ENCODE results near the gene ACD.
"Not testable (repeated sequence)": the region's sequence is repeated elsewhere in the genome, so short reads cannot be mapped to it uniquely, and the experiment has no call there.

The ACD gene

GRCh38 chr16:67659675-67660563, at the start of gene ACD:
Gene ACD, minus strand, starts transcription at chr16:67660260. Its CDS starts 40 bp downstream, at chr16:67660220.
- peak; percentile 96 for DNase-seq

GRCh38 chr16:67709050-67709449, 49.0 kb upstream of the ACD start:
- no peak for DNase-seq

GRCh38 chr16:67708368-67708771, 48.3 kb upstream of the ACD start:
- no peak for DNase-seq

- DNase-seq: no peak
These were observed 47.7 kb upstream of the ACD start for GRCh38 chr16:67707790-67708189.

GRCh38 chr16:67707210-67707609, 47.1 kb upstream of the ACD start:
- DNase-seq: no peak

- DNase-seq: no peak
These were observed 44.0 kb upstream of the ACD start for GRCh38 chr16:67704110-67704509.

GRCh38 chr16:67703626-67704025, 43.6 kb upstream of the ACD start:
- peak; percentile 47 for DNase-seq

- DNase-seq: no peak
These were observed 42.1 kb upstream of the ACD start for GRCh38 chr16:67702130-67702529.

- DNase-seq: no peak
These were observed 41.4 kb upstream of the ACD start for GRCh38 chr16:67701420-67701819.

- DNase-seq: no peak
These were observed 39.2 kb upstream of the ACD start for GRCh38 chr16:67699265-67699664.

- no peak for DNase-seq
These were observed 37.5 kb upstream of the ACD start for GRCh38 chr16:67697422-67698185.

GRCh38 chr16:67694611-67695010, 34.6 kb upstream of the ACD start:
- no peak for DNase-seq

- not testable (repeated sequence) for DNase-seq
These were observed 33.6 kb upstream of the ACD start for GRCh38 chr16:67693517-67694285.

- DNase-seq: no peak
These were observed 25.5 kb upstream of the ACD start for GRCh38 chr16:67685388-67686112.

- DNase-seq: no peak
These were observed 23.7 kb upstream of the ACD start for GRCh38 chr16:67683767-67684166.

GRCh38 chr16:67679935-67680897, 20.2 kb upstream of the ACD start:
- no peak for DNase-seq

GRCh38 chr16:67678354-67679023, 18.4 kb upstream of the ACD start:
- DNase-seq: no peak

GRCh38 chr16:67677712-67678111, 17.7 kb upstream of the ACD start:
- no peak for DNase-seq

- DNase-seq: no peak
These were observed 16.9 kb upstream of the ACD start for GRCh38 chr16:67676939-67677338.

- DNase-seq: no peak
These were observed 16.5 kb upstream of the ACD start for GRCh38 chr16:67676516-67676915.

GRCh38 chr16:67675999-67676398, 15.9 kb upstream of the ACD start:
- DNase-seq: no peak
